Upper lobe of left lung (tissue), 4 donors: ENCODE results near the gene GMEB1.

Experiments
- EP300 ChIP-seq, 4 donors: sonication (generic); formaldehyde crosslinking; IDR thresholded peaks; one replicate each; pipeline ENCODE4 v1.5.1; 2017; ENCODE audit warnings: antibody characterized with exemption in 4 of 4, control low read depth in 2 of 4
- TF ChIP-seq, protein P1 (sequence below), 6 experiments: fragments of 450-650 bp in 4 of 6; fragments of 200-600 bp in 2 of 6; sonication (generic) in 2 of 6; IDR thresholded peaks; one replicate each; pipeline ENCODE4 v1.5.1; 2016 to 2019; ENCODE audit warnings: antibody characterized with exemption in 6 of 6

DNA sequence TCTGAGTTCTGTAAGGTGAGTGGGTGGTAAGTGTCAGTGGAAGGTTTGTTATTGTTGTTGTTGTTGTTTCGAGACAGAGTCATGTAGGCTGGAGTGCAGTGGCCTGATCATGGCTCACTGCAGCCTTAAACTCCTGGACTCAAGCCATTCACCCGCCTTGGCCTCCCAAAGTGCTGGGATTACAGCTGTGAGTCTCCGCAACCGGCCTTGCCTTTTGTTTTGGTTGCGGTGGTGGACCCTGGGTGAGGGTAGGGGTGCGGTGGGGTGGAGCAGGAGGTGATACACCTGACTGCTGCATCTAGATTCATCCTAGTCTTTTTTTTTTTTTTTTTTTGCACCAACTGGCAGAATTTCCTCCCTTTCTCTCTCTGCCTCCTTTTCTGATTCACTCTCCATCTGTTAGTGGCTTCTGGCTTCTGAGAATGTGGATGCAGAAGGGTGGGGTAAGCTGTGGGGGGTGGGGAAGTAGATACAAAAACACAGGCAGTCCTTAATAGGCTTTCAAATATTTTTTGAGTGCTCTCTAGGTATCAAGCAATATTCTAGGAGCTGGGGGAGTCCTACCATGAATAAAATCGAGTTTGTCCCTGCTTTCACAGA lies 4.6 kb upstream of the GMEB1 start:
- TF ChIP-seq, protein P1, sequence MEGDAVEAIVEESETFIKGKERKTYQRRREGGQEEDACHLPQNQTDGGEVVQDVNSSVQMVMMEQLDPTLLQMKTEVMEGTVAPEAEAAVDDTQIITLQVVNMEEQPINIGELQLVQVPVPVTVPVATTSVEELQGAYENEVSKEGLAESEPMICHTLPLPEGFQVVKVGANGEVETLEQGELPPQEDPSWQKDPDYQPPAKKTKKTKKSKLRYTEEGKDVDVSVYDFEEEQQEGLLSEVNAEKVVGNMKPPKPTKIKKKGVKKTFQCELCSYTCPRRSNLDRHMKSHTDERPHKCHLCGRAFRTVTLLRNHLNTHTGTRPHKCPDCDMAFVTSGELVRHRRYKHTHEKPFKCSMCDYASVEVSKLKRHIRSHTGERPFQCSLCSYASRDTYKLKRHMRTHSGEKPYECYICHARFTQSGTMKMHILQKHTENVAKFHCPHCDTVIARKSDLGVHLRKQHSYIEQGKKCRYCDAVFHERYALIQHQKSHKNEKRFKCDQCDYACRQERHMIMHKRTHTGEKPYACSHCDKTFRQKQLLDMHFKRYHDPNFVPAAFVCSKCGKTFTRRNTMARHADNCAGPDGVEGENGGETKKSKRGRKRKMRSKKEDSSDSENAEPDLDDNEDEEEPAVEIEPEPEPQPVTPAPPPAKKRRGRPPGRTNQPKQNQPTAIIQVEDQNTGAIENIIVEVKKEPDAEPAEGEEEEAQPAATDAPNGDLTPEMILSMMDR (IDR thresholded peaks at IDR 0.05): no peak
- TF ChIP-seq EP300 (IDR thresholded peaks at IDR 0.05): no peak
